RWPE1 (cell line): Measurements from ENCODE around the gene COL27A1.

Source experiments
- CTCF ChIA-PET: fragments of 350-600 bp; sonication (Branson Sonifier 250); formaldehyde crosslinking; extraction: SDS; loops from one replicate; lab custom pipeline; 2021; lab: Yijun Ruan, JAX
- POLR2A ChIA-PET: fragments of 400-600 bp; formaldehyde crosslinking; extraction: SDS; loops from one replicate; lab custom pipeline; 2020; ENCODE audit warnings: antibody characterized with exemption; ENCODE audit not compliant: low non-redundant PET; lab: Yijun Ruan, JAX
- DNase-seq: peaks from one replicate; pipeline ENCODE4 v3.0.0; 2012; ENCODE audit warnings: low spot score
- H3K27ac ChIP-seq: fragments of 450-650 bp; 2 replicates; pipeline ENCODE4 v1.5.1; 2017
- CTCF ChIP-seq: fragments of 450-650 bp; conservative IDR thresholded peaks from 2 replicates; pipeline ENCODE4 v1.5.1; 2017; ENCODE audit warnings: low read depth, mild to moderate bottlenecking

The COL27A1 gene

GRCh38 chr9:114210691-114211276 lies 55.4 kb downstream of the COL27A1 start:
- no peak for TF ChIP-seq CTCF
- ChIA-PET POLR2A (no interaction called here), CTCF (no interaction called here)
- H3K27ac ChIP-seq: no peak overlapping the region
- no peak for DNase-seq

- ChIA-PET CTCF (interaction anchor here (0.8 kb wide), 1 partner anchor 130 kb away, joined by 3 read pairs; no protein-coding TSS in a partner anchor), POLR2A (no interaction called here)
- TF ChIP-seq CTCF: no peak
- no peak overlapping the region for H3K27ac ChIP-seq
- no peak for DNase-seq
Measured at GRCh38 chr9:114212826-114213225, 57.5 kb downstream of the COL27A1 start.

- no peak for TF ChIP-seq CTCF
- no peak for DNase-seq
- ChIA-PET CTCF (interaction anchor here (0.5 to 1.4 kb wide), 4 partner anchors 41 to 1309 kb away, joined by 3 read pairs; no protein-coding TSS in a partner anchor), POLR2A (no interaction called here)
- H3K27ac ChIP-seq: no peak overlapping the region; the same call in 1 of the 2 replicates
Measured at GRCh38 chr9:114213566-114213965, 58.2 kb downstream of the COL27A1 start.

- CTCF ChIA-PET: interaction anchor here (0.7 to 1.4 kb wide), 4 partner anchors 41 to 130 kb away, joined by 3 to 5 read pairs (median 3); no protein-coding TSS in a partner anchor
- no peak for DNase-seq
- no peak for TF ChIP-seq CTCF
- H3K27ac ChIP-seq: peak overlapping the region; percentile 50
- POLR2A ChIA-PET: no interaction called here
Measured at GRCh38 chr9:114214181-114214580, 58.8 kb downstream of the COL27A1 start.

- no peak for TF ChIP-seq CTCF
- peak overlapping the region; percentile 50 for H3K27ac ChIP-seq
- CTCF ChIA-PET: interaction anchor here (0.5 to 1.4 kb wide), 5 partner anchors 42 to 629 kb away, joined by 3 to 5 read pairs (median 3); no protein-coding TSS in a partner anchor
- POLR2A ChIA-PET: no interaction called here
- DNase-seq: no peak
Measured at GRCh38 chr9:114214686-114215414, 59.5 kb downstream of the COL27A1 start.

- DNase-seq: no peak
- ChIA-PET POLR2A (no interaction called here), CTCF (interaction anchor here (1.2 kb wide), 1 partner anchor 61 kb away, joined by 3 read pairs; the partner anchor contains the start of gene COL27A1)
- TF ChIP-seq CTCF: no peak
- peak overlapping the region; percentile 29 for H3K27ac ChIP-seq
Measured at GRCh38 chr9:114216081-114216480, 60.7 kb downstream of the COL27A1 start.
